GM18870 (cell line): ENCODE measurements around the gene GP2.

Source experiments
- ATAC-seq: cut with Tn5 transposase; IDR thresholded peaks from one replicate; pipeline ENCODE4 v1.9.1; 2021; ENCODE audit warnings: moderate library complexity; ENCODE audit not compliant: unreplicated experiment

GP2 gene

DNA sequence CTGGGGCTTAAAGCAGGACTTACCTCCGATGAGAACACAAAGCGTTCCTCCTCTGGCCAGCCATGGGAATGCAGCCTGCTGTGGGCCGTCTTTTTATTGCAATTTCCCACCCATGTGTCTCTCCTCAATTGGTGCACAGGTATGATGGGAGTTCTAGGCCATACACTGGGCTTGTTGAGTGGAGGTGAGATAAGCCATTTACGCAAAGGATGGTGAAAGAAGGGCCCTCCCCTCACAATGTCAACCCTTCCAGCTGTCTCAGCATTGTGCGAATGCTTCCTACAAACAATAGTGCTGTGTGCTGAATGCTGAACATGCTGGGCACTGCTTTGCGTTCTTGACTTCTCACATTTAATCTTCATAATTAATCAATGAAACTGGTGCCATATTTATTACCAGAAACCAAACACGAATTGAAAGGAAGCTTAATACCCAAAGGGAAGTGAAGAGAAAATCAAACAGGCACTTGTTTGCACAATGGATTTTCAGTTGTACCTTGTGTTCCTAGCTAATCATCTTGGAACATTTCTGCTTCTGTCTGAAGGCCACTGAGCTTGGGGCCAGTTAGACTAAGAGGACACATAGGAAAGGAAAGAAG lies at the start of gene GP2:
Gene GP2, minus strand, starts transcription at position 70 of the 598 bp plus-strand sequence. CDS start 1,082 bp downstream, outside the sequence.
- no peak for ATAC-seq

DNA sequence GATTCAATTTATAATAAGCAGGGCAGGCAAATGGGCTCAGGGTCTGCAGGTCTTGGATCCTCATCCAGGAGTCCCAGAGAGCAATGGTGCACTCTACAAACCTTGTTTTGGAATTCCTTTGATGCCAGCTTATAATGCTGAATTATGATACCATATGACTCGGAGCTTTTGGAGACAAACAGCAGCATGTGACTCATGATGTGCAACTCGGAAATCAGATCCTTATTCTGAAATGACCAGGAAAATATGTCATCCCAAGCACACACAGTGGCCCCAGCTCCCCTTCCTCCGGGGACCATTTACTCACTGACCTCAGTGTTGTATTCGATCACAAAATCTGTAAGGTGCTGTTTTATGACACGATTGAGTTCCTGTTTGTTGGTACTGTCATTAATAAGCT lies 45.4 kb upstream of the GP2 start:
- ATAC-seq, result no peak

DNA sequence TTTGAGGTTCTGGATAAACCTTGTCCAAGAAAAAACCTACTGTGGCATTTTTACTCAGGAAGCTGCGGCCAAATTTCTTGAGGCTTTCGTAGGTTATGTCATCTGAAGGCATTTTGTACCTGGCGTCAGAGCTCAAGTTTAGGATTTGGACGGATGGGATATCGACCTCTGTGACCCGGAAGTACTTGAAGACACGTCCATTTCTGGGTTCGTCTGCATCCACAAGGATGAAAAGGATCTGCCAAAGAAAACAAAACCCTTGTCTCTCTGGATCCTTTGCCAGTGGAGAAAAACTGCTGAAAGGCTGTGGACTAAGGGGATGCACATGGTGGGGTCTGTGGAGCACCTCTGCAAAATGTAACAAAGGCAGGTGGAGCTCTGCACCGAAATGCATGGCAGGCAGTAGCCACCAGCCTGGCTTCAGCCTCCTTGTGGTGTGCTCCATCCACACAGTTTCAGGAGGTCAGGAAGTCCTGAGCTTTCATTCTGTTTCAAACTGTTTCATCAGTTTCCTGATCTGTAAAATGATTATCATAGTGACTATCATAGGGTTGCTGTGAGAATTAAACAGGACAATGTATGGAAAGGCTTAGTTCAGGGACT lies 42.2 kb upstream of the GP2 start:
- ATAC-seq, result no peak

DNA sequence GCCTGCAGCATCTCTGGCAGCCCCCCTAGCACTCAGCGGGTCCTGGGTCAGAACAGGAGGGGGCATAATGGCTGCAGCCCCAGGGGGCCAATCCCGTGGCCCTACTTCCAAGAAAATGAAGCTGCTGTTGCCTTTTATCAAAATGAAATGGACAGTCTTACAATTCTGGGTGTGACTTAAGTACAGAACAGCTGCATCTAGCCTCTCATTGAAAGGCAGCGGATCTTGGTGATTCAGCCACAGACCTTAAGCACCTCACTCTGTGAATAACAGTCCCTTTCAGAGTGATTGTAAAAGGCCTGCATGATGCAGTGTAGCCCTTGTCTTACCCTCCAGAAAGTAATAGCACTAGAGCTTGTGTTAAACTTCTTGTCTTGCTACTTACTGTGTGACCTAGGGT lies 36.7 kb upstream of the GP2 start:
- ATAC-seq, result no peak

DNA sequence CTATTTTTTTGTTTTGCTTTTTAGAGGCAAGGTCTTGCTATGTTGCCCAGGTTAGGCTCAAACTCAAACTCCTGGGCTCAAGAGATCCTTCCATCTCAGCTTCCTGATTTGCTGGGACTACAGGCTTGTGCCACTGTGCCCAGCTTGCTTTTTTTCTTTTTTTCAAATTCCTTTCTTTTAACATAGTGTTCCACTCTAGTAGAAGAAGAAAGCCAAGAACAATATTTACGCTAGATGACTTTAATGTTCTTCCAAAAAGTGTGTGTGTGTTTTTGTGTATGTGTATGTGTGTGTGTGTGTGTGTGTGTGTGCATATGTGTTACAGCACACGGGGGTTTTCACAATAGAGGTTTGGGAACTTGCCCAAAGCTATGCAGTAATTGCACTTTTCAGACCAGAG lies 35.9 kb upstream of the GP2 start:
- no peak for ATAC-seq

DNA sequence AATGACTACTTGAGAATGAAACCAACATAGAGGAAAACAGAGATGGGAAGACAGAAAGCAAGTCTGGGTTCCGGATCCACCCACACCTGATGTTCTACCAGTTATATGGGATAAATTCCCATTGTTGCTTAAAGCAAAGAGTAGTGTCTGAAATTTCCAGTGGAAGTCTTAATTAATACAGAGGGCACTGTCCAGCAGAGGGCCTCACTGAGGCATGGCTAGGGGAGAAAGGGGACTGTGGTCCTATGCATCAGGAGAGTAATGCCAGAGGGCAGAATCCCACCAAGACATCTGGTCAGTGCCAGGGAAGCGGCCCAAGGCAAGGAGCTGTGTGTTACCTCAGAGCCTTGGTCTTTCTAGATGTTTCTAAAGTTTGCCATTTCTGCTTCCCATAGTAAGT lies 32.7 kb upstream of the GP2 start:
- ATAC-seq, result no peak

DNA sequence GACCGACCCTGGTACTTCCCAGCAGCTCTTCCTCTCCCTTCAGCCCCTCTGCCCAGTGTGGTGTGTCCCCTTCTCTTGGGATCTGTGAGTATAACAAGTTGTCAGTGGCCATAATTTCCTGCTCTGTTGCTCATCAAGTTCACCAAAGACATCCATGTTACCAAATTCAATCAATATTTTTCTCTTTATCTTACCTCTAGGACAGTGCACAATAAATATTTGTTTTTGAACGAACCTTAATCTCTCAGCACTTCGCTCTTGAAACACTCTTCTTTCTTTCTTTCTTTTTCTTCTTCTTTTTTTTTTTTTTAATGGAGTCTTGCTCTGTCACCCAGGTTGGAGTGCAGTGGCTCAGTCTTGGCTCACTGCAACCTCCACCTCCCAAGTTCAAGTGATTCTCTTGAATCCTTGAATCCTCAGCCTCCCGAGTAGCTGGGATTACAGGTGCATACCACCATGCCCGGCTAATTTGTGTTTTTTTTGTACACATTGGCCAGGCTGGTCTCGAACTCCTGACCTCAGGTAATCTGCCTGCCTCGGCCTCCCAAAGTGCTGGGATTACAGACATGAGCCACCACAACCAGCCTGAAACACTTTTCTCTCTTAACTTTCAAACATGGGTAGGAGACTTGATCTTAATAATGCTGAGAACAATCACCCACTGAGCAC lies 27.9 kb upstream of the GP2 start:
- no peak for ATAC-seq

DNA sequence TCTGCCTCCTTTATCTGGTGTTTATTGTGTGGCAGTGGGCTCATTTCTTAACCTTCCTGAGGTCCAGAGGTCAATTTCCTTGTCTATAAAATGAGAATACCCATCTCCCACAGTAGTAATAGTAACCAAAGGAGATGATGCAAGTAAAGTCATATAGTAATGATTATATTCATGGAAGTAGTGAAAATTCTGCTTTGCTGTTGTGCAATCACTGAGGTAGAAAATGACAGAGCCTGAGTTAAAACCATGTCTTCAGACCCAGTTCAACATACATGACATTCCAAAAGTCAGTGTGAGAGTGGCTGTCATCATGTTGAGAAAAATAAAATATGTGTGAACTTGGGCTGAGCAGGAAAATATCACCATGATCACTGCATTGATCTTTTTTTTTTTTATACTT lies 26.1 kb upstream of the GP2 start:
- ATAC-seq, result no peak

DNA sequence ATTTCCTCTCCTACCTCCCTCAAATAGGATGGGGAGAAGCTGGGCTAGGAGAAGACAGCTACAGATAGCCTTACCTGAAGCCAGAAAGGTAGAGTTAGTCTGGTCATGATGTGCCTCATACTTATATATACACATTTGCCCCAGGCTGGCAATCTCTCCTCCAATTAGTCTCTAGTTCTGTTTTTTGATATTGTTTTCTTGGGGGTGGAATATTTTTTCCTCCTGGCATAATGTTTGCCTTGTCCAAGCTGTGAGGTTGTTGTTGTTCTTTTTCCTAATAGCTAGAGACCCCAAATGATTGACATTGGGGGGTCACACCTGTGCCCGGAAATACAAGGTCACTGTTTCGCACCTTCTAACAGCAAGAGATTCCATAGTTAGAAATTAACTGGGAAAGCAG lies 25.3 kb upstream of the GP2 start, which contains the start of gene UMOD:
Gene UMOD, minus strand, starts transcription at position 101 of the 400 bp plus-strand sequence. CDS start 1,978 bp downstream, outside the sequence.
- no peak for ATAC-seq

DNA sequence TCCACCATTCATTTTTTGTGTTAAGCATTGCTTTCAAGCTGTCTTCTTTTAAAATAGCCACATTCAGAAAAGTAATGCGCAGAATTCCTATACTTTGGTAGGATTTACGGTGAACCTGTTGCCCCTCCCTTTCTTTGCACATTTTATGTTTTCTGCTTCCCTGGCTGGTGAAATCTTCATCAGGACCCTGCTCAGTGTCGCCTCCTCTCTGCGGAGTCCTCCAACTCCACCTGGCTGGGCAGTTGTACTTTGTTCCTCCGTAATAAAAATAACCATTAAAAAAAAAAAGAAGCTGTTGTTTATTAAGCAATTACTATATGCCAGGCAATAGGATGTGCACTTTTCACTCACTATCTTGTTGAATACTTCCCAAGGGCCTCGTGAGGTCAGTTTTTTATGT lies 22.3 kb upstream of the GP2 start:
- ATAC-seq, result no peak

DNA sequence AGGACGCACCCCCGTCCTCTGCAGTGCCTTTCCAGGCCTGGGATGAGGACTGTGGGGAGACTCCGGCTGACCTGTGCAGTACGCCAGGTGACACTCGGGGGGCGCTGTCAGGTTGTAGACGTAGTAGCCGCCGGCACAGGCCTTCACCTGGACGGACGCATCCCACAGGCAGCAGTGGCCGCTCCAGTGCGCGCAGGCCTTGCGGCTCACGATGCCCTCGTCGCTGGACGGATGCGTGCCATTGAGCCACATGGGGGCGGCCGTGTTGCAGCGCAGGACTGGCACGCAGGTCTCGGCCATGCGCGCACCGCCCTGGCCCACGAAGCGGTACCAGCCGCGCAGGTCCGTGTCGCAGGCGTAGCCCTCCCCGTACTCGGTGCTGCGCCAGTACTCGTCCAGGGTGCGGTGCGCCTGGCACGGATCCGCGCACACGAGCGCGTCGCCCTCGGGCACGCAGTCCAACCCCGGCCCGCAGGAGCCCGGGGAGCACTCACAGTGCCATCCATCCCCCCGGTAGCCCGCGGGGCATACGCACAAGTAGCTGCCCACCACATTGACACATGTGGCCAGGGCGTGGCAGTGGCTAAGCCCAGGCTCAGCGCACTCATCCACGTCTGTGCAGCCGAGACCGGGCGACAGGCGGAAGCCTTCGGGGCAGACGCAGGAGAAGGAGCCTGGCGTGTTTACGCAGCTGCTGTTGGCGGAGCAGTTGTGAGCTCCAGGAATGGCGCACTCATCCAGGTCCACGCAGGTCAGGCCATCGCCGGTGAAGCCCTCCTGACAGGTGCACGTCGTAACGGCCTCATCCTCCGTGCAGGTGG lies 21.3 kb upstream of the GP2 start:
- ATAC-seq, result no peak

DNA sequence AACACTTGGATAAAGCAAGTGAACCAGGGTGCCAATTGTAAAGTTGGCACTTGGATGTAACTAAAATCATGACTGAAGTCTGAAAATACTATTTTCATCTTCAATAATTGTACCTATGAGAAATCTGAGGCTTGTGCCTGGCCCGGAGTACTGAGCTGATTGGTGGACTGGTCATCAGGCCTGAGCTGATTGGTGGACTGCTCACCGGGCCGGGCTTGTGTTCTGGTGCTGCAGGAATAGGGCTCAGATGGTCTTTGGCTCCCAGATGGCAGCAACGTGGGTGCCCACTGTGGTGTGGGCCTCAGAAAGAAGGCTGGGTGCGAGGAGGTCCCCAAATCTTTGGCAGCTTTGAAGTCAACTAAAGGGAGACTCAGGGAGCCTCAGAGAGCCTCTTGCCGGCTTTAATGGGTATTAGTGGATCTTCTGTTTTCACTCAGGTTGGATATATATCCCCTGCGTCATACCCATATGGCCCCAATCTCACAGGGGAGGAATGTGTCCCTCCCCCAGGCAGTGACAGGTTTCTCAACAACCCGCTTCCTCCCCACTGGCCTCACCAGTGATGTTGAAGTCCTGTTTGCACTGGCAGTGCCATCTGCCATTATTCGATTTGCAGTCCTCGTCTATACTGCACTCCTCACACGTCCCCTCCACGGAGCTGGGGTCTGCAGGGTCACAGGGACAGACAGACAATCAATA lies 20.5 kb upstream of the GP2 start:
- ATAC-seq, result no peak

DNA sequence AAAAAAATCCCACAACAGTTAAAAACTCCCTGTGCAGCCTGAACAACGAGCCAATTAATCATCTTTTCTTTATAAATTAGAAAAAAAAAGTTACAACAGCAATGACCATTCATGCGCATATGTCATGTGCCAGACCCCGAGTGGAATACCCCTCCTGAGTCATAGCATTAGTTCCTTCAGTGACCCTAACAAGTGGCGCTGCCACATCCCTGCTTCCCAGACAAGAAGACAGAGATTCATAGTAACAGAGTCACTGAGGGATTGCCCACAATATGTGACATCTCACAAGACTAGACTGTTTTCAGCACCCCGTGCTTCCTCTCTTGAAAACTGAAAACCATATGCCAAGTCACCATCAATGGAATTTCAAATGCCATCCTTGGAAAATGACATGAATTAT lies 17.3 kb upstream of the GP2 start:
- no peak for ATAC-seq

DNA sequence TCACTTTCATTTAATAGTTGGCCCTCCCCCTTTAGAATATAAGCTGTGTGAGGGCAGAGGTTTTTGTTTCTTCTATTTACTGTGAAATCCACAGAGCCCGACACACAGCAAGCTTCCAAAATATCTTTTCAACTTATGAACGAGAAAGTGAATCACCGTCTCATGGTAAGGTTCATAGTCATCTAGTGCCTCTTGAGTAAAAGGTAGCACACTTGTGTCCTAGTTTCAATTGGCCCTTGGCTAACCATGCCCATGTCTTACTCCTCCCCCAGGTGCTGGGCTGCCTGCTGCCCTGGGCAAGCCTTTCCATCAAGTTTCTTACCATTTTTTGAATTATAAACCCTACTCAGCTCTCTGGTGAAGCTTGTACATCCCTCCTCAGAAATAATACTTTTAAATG lies 12.4 kb upstream of the GP2 start:
- ATAC-seq, result no peak

DNA sequence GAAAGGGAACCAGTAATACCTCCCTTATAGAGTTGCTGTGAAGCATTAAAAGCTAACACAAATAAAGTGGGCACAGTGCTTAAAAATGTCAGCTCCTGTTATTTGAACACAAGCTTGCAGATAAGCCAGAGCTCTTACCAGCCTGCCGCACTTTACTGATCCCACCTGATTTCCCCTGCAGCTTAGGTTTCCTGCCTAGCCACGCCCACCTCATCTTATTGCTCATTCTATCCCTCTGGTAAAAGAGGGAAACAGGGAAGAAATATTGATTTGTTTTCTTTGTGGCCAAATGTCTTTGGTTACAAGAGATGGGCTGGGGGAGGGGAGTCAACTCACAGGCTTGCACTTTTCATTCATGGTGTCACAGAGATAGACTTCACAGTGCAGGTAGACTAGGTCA lies 9.6 kb upstream of the GP2 start:
- ATAC-seq, result no peak

DNA sequence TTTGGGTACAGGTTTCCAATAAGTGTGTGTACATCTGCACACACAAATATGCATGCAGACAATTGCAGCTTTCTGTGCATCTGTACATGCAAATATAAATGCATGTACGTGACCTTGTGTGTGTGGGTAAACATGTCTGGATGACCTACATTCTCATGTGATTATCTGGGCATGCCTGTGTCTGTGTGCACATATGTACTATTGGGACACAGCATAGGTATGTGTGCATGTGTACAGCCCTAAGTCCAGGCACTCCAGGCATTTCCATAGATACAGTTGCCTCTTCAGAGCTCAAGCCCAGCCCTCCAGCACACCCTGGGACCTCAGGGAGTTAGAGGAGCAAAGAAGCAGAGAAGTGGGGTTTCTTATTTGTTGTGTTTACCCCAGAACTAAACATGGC lies 7.1 kb upstream of the GP2 start:
- no peak for ATAC-seq

DNA sequence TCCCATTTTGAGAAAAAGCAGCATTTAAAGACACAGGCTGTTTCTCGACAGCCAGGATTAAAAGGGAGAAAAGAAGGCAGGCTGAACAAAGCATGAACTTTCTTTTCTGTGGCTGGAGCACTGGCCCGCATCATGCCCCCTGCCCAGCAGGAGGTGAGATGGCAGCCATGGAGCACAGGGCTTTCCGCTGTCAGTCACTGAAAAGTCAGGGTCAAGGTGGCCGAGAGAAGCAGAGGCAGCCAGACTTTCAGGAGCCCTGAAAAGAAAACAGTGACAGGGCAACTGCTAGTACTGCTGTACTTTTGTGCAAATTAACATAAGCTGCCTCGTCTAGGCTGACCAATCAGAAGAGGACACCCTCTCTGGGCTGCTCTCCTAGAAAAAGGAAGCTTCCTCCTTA lies 5.8 kb upstream of the GP2 start:
- no peak for ATAC-seq

DNA sequence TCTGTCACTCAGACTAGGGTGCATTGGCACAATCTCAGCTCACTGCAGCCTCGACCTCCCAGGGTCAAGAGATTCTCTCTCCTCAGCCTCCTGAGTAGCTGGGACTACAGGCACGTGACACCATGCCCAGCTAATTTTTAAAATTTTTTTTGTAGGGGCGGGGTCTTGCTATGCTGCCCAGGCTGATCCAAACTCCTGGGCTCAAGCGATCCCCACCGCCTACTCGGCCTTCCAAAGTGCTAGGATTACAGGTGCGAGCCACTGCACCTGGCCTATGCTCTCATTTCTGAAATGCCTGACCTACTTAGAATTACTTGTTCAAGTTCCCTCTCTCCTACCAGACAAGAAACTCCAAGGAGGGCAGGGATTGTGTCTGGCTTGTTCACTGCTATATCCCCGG lies 5.1 kb upstream of the GP2 start:
- ATAC-seq, result no peak

DNA sequence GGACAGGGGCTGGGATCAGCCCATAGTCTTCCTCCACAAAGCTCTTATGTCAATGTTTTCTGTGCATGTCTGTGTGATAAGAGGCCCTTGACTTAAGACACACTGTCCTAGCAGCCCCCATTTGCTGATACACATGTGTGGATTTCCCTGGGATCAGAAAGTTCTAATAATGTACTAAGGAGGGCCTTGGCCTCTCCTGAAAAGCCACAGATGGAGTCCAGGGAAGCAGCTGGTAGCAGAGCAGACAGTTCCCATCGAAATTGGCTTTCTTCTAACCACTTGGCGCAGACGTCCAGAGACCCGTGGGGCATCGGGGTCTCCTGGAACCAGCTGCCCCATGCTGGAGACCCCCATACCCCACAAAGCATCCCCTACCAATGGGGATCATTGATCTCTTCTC lies 4.3 kb upstream of the GP2 start:
- no peak for ATAC-seq

DNA sequence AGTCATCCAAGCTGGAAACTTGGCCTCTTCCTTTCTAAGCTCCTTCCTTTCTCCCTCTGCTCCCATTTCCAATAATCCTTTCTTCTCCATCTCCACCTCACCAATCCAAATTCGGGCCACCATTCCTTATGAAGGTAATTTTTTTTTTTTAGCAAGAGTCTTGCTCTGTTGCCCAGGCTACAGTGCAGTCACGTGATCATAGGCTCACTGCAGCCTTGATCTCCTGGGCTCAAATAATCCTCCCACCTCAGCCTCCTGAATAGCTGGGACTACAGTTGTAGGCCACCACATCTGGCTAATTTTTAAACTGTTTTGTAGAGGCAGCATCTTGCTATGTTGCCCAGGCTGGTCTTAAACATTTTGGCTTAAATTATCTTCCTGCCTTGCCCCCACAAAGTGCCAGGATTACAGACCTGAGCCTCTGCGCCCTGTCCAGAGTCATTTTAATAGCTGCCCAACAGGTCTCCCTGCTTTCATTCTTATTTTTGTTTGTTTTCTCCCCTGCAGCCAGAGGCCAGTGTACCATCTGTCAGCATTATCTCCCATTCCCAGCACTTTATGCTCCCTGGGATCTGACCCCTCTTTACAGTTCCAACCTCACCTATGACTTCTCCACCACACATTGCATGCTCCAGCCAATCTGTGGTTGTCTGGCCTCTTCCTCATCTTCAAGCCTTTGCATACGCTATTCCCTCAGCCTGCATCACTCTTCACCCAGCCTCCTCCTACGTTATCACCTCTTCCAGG lies 2.3 kb upstream of the GP2 start:
- no peak for ATAC-seq
